Embryonic facial prominence (tissue), 1 donor: ENCODE results near the gene PRKCQ.
"Not testable (repeated sequence)": the region's sequence is repeated elsewhere in the genome, so short reads cannot be mapped to it uniquely, and the experiment has no call there.

Experiments
- DNase-seq: peaks from one replicate; pipeline ENCODE4 v3.0.0-alpha.2; 2016; ENCODE audit errors: extremely low spot score

PRKCQ gene

DNA sequence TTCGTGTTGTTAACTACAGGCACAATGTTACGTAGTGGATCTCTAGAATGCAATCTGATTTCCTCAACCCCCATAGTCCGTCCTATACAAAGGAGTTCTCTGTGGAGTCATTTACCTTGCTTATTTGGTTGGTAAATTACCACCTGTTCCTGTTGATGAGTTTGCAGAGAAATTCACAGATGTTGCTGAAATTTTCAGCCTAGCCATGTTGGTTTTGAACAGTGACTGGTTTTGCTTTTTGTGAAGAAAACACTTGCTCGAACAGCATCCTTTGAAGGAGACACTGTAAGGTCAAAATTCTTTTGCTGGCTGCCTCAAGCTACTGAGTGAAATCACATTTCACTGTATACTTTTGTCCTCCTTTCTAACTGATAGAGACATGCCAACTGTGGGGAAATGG, 15.4 kb upstream of the PRKCQ start:
- DNase-seq, result no peak

DNA sequence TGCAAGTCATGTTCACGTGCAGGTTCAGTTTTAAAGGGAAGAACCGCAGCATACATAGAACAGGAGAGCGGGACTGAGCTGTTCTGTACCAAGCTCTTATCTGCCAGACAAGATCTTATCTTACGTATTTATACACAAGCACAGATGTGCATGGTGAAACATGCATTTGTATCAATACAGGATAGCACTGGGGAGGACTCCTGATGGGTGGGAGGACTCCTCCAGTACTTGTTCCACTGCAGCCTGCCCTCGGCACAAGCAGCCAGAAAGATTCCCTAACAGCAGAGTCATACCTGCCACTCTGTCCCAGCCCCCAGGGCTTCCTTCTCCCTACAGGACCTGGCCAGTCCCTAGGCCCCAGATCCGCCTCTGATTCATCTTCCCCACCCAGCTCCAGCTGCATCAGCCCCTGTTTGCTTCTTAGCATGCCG, 13.2 kb upstream of the PRKCQ start:
- DNase-seq, result no peak

DNA sequence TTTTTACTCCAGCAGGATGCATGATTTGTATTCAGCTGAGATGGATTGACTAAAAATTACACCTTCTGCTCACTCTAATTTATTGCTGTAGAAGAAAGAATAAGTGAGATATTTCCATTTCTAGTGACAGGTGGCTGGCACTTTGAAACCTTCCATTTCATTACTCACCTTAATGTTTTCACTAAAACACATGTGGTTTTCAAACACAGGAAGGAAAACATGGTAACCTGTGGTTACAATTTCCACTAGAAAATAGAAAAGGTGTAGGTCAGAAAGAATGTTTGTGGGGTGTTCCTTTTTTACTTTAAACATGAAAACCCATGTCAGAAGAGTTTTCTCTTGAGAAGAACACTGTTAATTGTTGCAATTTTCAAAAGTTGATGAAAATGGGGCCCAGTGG, 12.0 kb upstream of the PRKCQ start:
- DNase-seq, result no peak

DNA sequence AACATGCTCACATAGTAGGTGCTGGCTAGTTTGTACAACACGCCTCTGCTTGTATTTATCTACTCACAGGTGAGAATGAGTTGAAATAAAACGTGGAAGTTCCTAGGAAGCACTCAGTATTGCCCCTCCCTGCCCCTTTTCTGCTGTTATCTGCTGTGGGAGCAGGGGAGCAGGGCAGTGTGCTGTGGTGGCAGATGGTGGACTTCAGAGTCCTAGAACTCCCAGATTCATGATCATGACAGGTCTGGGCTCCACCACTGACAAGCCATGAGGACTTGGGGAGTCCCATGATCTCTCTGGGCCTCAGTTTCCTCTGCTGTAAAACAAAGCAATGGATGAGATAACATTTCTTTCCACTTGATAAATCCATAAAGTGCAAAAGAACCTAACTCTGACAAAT, 11.6 kb upstream of the PRKCQ start:
- no peak for DNase-seq

- no peak for DNase-seq
Observed at GRCh38 chr10:6590100-6590499, 10.0 kb upstream of the PRKCQ start.

DNA sequence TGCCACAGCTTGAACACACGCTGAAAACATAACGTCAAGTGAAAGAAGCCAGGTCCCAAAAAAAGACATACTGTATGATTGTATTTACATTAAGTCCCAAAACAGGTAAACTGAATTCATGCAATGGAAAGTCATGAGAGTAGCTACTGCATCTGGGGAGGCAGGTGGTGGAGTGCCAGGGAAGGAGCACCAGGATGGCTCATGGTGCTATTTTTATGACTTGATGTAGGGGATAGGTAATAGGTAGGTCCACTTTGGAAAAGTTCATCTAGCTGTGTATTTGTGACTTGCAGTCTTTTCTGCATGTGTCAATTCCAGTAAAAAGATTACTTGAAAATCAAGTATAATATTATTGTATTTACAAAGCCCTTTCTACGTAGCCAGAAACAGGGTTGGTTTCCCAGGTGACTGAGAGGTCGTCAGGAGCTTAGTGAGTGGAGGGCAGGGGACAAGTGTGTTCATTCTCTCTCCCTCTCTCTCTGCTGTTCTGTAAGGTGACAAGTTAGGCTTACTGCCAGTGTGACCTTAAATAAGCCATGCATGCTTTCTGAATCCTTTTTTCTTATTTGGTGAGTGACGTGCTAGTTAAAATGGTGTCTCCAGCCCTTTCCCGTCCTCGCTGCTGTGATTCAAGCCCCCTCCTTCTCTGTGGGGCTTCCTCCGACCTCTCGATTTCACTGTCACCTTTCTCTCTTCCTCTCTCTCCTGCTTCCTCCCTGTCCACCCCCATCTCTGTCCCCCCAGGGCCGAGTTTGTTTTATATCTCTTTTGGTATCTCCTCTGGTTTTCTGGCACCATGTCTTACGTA, 9.4 kb upstream of the PRKCQ start:
- DNase-seq, result no peak

GRCh38 chr10:6588845-6589244, 8.8 kb upstream of the PRKCQ start:
- DNase-seq, result no peak

- no peak for DNase-seq
Observed at GRCh38 chr10:6588082-6588481, 8.0 kb upstream of the PRKCQ start.

- DNase-seq, result no peak
Observed at GRCh38 chr10:6586501-6586900, 6.4 kb upstream of the PRKCQ start.

DNA sequence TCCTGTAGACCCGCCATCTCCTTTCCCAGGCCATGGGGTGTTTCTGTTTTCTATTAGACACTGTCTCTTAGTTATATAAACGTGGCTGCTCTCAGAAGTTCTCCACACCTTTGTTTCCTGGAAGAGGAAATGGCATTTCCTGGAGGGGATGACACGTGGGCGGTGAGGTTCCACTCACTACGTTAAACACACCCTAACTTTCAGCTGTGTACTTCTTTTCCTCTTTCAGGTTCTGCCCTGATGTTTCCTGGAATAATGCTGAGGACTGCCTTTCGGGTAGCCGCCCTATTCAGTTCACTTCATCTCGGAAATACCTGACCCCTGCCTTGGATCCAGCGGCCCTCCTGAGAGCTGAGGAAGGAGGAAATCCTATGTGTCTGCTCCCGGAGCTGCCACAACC, 3.4 kb upstream of the PRKCQ start:
- DNase-seq, result no peak

DNA sequence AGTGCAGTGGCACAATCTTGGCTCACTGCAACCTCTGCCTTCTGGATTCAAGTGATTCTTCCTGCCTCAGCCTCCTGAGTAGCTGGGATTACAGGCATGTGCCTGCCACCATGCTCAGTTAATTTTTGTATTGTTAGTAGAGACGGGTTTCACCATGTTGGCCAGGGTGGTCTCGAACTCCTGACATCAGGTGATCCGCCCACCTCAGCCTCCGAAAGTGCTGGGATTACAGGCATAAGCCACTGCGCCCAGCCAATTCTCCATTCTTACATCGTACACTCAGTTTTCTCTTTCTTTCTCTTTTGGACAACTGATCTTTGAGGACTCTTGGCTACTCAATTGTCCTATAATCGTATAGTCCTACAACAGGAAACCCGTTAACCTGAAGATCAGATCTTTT, 2.8 kb upstream of the PRKCQ start:
- DNase-seq, result not testable (repeated sequence)

- no peak for DNase-seq
Observed at GRCh38 chr10:6582298-6582697, 2.2 kb upstream of the PRKCQ start.

GRCh38 chr10:6581778-6582228, 1.7 kb upstream of the PRKCQ start:
- no peak for DNase-seq

DNA sequence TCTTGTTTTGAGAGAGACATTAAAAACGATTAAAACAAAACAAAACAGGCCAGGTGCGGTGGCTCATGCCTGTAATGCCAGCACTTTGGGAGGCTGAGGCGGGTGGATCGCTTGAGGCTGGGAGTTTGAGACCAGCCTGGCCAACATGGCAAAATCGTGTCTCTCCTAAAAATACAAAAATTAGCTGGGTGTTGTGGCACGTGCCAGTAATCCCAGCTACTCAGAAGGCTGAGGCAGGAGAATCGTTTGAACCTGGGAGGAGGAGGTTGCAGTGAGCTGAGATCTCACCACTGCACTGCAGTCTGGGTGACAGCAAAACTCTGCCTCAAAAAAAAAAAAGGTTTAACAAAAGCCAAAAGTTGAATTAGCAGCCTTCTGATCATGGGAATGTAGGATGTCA, 1.1 kb upstream of the PRKCQ start:
- DNase-seq, result not testable (repeated sequence)

GRCh38 chr10:6580279-6581029, 378 bp upstream of the PRKCQ start:
- DNase-seq, result no peak

DNA sequence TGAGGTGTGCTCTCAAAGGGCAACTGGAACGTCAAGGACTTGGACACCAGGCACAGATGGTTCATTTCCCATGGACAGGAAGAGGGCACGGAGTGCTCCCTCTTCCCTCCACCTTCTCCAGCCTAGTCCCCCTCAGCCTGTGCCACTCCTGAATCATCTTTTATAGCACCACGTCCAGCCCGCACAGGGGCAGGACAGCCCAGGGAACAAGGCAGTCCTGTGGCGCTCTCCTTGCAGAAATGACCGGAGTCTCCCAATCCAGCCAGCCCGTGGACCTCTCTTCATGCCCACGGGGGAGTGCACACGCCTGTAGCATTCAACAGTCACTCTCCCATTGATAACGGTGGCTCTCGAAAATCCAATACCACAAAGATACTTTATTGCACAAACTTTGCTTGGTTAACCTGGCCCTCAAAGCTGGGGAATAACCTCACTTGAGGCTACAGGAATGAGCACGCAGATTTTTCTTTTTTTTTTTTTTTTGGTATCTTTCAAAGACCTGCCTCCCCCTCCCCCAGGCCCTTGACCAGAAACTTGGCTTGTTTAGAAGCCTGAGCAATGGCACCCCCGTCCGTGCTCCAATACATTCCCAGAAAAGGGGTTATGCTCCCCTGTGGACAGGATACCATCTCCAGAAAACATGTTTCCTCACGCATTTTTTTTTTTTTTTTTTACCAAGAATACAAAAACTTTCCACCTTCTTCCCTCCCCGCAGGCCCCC, 733 bp downstream of the PRKCQ start:
- no peak for DNase-seq

DNA sequence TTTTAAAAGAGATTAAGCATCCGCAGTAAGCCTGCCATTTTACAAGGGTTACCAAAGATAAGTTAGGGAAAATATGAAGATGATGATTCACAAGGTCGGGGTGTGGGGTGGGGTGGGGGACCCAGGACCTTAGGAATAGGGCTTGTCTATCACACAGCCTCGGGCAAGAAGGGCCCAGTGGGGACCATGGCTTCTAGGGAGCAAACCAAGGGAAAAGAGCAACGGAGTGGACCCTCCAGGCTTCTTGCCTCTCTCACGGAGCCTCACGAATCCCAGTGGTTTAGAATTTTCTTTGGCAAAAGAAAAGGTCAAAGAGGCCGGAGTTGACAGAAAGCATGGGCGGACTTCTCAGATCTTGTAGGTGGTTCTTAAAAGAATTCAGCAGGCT, 1.3 kb downstream of the PRKCQ start:
- no peak for DNase-seq

GRCh38 chr10:6578251-6578771, 1.8 kb downstream of the PRKCQ start:
- DNase-seq, result no peak

- DNase-seq, result no peak
Observed at GRCh38 chr10:6576326-6576725, 3.8 kb downstream of the PRKCQ start.

- DNase-seq, result no peak
Observed at GRCh38 chr10:6574664-6575176, 5.4 kb downstream of the PRKCQ start.

DNA sequence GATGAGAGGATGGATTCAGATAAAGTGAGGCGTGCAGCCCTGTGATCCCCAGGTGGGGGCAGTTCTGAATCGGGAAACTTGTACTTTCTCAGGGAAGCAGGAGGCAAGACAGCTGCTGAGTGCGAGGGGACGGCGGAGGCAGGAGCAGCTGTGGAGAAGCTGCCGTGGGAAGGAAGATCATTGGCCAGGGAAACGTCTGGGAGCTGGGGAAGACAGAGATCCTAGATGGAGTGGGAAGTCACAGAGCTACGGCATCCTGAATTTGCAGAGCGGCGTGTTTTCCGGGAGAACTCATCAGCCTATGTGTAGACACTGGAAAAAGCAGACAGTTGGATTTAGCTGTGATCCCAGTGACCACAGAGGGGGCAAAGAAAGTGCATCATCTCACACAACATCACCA, 9.2 kb downstream of the PRKCQ start:
- no peak for DNase-seq

GRCh38 chr10:6569259-6569658, 10.8 kb downstream of the PRKCQ start:
- no peak for DNase-seq
